Suprapubic skin (tissue), 4 donors: ENCODE data around the gene HS3ST6.

Experiments used
- POLR2A ChIP-seq, 2 donors: fragments of 450-650 bp; IDR thresholded peaks; one replicate each; pipeline ENCODE4 v1.6.1; 2017; ENCODE audit warnings: antibody characterized with exemption in 2 of 2, mild to moderate bottlenecking in 2 of 2, moderate library complexity in 2 of 2
- POLR2AphosphoS5 ChIP-seq, 3 donors: sonication (generic); formaldehyde crosslinking; IDR thresholded peaks; one replicate each; pipeline ENCODE4 v1.6.1; 2017; ENCODE audit warnings: antibody characterized with exemption in 3 of 3
- TF ChIP-seq, protein P1 (sequence below), 2 donors: fragments of 200-600 bp in 1 of 2; fragments of 450-650 bp in 1 of 2; sonication (generic) in 1 of 2; IDR thresholded peaks; one replicate each; pipeline ENCODE4 v1.5.1; 2016 to 2019; ENCODE audit warnings: antibody characterized with exemption in 2 of 2, mild to moderate bottlenecking in 1 of 2, moderate library complexity in 1 of 2

DNA sequence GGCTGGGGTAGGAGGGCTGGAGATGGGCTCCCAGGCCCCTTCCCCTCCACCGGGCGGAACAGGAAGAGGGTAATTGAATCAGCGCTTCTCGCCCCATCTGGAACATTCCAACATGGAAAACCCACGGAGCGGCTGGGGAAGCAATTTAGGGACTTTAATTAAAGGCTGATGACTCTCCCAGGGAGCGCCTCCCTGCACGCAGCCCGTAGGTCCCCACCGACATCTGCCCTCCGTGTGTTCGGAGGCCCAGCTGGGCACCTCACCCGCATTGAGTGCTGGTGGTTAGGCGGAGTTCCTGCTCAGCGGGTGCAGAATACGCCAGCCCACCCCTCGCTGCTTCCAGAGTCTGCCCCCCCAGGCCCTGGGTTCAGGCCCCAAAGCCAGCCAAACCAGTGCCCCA lies 10.0 kb downstream of the HS3ST6 start:
- TF ChIP-seq, protein P1, sequence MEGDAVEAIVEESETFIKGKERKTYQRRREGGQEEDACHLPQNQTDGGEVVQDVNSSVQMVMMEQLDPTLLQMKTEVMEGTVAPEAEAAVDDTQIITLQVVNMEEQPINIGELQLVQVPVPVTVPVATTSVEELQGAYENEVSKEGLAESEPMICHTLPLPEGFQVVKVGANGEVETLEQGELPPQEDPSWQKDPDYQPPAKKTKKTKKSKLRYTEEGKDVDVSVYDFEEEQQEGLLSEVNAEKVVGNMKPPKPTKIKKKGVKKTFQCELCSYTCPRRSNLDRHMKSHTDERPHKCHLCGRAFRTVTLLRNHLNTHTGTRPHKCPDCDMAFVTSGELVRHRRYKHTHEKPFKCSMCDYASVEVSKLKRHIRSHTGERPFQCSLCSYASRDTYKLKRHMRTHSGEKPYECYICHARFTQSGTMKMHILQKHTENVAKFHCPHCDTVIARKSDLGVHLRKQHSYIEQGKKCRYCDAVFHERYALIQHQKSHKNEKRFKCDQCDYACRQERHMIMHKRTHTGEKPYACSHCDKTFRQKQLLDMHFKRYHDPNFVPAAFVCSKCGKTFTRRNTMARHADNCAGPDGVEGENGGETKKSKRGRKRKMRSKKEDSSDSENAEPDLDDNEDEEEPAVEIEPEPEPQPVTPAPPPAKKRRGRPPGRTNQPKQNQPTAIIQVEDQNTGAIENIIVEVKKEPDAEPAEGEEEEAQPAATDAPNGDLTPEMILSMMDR (IDR thresholded peaks at IDR 0.05) = no peak
- TF ChIP-seq POLR2A (IDR thresholded peaks at IDR 0.05) (no peak), POLR2AphosphoS5 (IDR thresholded peaks at IDR 0.05) (no peak)
